GM18870 (cell line): ENCODE data around the gene SLC30A7.
"Not testable (repeated sequence)": the region's sequence is repeated elsewhere in the genome, so short reads cannot be mapped to it uniquely, and the experiment has no call there.

ENCODE experiments used
- ATAC-seq: cut with Tn5 transposase; IDR thresholded peaks from one replicate; pipeline ENCODE4 v1.9.1; 2021; ENCODE audit warnings: moderate library complexity; ENCODE audit not compliant: unreplicated experiment

SLC30A7 gene

DNA sequence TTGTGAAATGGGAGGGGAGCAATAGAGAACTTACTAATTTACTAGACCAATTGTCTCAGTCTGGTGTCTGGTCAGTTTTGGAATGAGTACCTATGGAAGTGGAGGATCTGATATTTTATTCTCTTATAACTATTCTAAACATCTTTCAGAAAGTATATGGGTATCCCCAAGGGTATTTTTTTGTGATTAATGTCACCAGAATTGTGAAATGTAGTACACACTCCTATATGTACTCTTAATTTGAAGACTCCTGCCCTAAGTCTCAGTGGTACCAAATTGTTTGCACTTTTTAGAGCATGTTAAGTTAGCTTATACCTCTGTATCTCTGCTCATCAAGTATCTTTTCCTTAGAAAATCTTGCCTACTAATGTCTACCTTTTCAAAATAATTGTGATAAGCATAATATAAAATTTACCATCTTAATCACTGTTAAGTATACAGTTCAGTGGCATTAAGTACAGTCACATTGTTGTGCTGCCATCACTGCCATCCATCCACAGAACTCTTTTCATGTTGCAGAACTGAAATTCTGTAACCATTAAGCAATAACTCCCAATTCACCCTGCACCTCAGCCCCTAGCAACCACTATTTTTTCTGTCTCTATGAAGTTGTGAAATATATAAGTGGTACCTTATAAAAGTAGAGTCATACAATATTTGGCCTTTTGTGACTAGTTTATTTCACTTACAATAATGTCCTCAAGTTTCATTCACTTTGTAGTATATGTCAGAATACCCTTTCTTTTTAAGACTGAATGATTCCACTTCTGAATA, 40.5 kb downstream of the SLC30A7 start:
- ATAC-seq = no peak

- ATAC-seq = no peak
Observed at GRCh38 chr1:100941098-100941527, 45.2 kb downstream of the SLC30A7 start.

DNA sequence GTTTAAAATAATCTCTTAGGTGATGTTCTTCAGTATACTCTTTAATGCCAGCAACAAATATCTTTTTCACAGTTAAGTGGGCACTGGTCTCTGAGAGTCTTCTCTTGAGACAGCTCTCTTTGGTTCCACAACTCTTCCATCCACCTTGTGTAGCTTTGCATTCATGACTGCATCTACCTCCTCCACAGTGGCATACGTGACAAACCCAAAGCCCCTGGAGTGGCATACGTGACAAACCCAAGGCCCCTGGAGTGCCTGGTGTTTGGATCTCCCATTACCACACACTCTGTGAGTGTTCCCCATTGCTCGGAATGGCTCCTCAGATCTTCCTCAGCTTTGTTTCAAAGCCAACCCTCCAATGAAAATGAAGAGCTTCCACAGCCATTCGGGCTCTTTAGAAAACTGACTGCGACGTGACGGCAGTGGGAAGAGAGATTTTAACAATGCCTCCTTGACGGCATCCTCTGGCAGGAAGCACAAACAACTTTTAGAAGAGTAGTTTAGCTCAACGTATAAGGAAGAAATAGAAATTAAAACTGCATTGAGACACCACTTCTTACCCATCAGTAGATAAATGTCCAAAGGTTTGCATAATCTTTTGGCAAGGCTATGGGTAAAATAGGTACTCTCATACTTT, 45.8 kb downstream of the SLC30A7 start:
- ATAC-seq = no peak

DNA sequence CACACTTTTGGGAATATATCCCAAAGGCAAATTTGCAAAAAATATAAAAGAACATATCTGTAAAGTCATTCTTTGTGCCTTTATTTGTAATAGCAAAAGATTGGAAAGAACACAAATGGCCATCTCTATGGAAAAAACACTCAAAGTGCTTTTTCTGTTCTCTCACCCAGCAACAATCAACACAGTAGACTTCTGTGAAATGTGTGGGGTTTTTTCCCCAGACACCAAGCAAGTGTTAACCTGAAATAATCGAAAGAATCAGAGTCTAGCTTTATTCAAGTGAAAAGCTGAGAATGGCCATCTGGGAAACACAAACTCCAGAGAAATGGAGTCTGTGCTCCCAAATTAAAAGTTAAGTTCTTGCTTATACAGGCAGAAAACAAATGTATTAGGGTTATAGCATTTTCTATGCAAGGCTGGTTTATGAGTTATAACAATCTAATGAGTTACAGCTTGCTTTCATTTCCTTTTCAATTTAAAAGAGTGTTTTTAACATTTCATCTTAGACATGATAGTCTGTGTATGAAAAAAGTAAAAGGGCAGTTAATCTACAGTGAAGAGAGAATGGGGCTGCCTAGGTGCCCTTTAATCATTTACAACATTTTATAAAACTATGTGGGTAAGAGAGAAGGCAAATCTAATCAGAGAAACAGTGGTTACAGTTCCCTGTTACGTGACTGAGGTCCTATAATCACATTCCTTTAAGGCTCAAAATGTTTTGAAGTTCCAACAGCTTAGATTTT, 46.6 kb downstream of the SLC30A7 start:
- no peak for ATAC-seq

- ATAC-seq = no peak
Observed at GRCh38 chr1:100943533-100943932, 47.6 kb downstream of the SLC30A7 start.

DNA sequence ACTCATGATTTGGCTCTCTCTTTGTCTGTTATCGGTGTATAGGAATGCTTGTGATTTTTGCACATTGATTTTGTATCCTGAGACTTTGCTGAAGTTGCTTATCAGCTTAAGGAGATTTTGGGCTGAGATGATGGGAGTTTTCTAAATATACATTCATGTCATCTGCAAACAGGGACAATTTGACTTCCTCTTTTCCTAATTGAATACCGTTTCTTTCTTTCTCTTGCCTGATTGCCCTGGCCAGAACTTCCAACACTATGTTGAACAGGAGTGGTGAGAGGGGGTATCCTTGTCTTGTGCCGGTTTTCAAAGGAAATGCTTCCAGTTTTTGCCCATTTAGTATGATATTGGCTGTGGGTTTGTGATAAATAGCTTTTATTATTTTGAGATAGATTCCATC, 50.2 kb downstream of the SLC30A7 start:
- not testable (repeated sequence) for ATAC-seq

- ATAC-seq = not testable (repeated sequence)
Observed at GRCh38 chr1:100947816-100948215, 51.9 kb downstream of the SLC30A7 start.

DNA sequence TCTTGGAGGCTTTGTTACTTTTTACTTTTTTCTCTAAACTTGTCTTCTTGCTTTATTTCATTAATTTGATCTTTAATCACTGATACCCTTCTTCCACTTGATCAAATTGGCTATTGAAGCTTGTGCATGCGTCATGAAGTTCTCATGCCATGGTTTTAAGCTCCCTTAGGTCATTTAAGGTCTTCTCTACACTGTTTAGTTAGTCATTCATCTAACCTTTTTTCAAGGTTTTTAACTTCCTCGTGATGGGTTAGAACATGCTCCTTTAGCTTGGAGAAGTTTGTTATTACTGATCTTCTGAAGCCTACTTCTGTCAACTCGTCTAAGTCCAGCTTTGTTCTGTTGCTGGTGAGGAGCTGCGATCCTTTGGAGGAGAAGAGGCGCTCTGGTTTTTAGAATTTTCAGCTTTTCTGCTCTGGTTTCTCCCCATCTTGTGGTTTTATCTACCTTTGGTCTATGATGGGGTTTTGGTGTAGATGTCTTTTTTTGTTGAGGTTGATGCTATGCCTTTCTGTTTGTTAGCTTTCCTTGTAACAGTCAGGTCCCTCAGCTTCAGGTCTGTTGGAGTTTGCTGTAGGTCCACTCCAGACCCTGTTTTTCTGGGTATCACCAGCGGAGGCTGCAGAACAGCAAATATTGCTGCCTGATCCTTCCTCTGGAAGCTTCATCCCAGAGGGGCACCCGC, 53.0 kb downstream of the SLC30A7 start:
- not testable (repeated sequence) for ATAC-seq

GRCh38 chr1:100949515-100950158, 53.7 kb downstream of the SLC30A7 start:
- ATAC-seq = peak; percentile 78

- ATAC-seq = no peak
Observed at GRCh38 chr1:100950337-100950736, 54.4 kb downstream of the SLC30A7 start.

DNA sequence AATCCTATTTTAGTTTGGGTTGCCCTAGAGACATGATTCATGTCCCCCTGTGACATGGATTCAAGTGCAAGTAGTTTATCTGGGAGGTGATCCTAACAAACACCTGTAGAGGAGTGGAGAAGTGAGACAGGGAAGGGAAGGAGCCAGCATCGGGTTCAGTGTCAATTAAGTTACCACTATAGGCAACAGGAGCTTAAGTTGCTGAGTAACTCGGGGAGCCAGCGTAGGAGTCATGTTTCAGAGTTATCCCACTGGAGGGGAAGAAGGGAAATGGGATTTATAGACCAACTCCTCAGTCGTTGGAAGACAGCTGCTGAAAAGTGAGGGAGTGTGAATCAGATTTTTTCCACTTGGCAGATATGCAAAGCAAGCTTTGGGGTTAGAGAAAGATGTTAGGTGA, 54.9 kb downstream of the SLC30A7 start:
- ATAC-seq = no peak

GRCh38 chr1:100952104-100952745, 56.3 kb downstream of the SLC30A7 start:
- no peak for ATAC-seq

DNA sequence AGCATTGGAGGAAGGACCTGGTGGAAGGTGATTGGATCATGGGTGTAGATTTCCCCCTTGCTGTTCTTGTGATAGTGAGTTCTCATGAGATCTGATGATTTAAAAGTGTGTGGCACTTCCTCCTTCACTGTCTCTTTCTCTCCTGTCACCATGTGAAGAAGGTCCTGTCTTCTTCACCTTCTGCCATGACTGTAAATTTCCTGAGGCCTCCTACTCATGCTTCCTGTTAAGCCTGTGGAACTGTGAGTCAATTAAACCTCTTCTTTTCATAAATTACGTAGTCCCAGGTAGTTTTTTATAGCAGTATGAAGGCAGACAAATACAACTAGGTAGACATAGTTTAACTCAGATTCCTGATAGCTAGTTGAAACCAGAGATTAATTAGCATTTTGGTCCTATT, 57.1 kb downstream of the SLC30A7 start:
- not testable (repeated sequence) for ATAC-seq

- ATAC-seq = no peak
Observed at GRCh38 chr1:100953960-100954730, 58.3 kb downstream of the SLC30A7 start.

DNA sequence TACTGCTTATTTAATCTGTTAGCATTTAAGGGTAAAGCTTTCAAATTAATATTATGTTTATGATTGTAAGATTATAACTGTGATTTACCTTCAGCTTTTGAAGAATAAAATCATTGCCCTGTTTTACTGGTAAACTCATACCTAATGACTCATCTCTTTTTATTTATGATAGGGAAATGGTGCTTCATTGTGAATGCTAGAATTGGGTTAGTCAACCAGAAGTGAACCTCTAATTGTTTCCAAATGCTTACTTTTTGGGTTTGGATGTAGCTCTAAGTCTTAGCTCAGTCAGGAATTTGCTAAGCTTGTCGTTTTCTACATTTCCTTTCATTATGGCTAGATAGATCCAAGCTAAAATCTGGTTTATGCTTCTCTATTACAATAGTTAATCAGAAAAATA, 59.4 kb downstream of the SLC30A7 start:
- ATAC-seq = no peak

- ATAC-seq = no peak
Observed at GRCh38 chr1:100959502-100960060, 63.7 kb downstream of the SLC30A7 start.

- ATAC-seq = no peak
Observed at GRCh38 chr1:100960098-100960497, 64.2 kb downstream of the SLC30A7 start.

GRCh38 chr1:100968621-100969020, 72.7 kb downstream of the SLC30A7 start:
- no peak for ATAC-seq

GRCh38 chr1:100969327-100969726, 73.4 kb downstream of the SLC30A7 start:
- no peak for ATAC-seq
